SK-N-SH (cell line): ENCODE results near the gene OLFM1. TPM values are rescaled to one million over a fixed set of nuclear protein-coding genes. Genes with fewer than 3 reads are reported as not detected.

Experiments used
- CTCF ChIA-PET: fragments of 300-600, 350-600 bp; formaldehyde crosslinking; extraction: SDS; loops from one replicate; lab custom pipeline; 2021; lab: Yijun Ruan, JAX
- POLR2A ChIA-PET: fragments of 350-600 bp; sonication (Branson Sonifier 250); formaldehyde crosslinking; extraction: SDS; loops from one replicate; lab custom pipeline; 2020; ENCODE audit warnings: antibody characterized with exemption, inconsistent platforms; lab: Yijun Ruan, JAX
- DNase-seq: peaks from one replicate; pipeline ENCODE4 v3.0.0; 2012
- H2AFZ ChIP-seq: fragments of 200-600 bp; sonication (generic); 2 replicates; pipeline ENCODE4 v1.8.1; 2016; ENCODE audit warnings: antibody characterized with exemption, mild to moderate bottlenecking, low read depth
- H3F3A ChIP-seq: fragments of 200-600 bp; sonication (generic); replicated peaks from 2 replicates; pipeline ENCODE3; 2016; ENCODE audit warnings: antibody characterized with exemption, mild to moderate bottlenecking; ENCODE audit not compliant: insufficient read depth
- H3K27ac ChIP-seq, 2 experiments: fragments of 200-500 bp in 1 of 2; fragments of 200-600 bp in 1 of 2; sonication (Bioruptor generic) in 1 of 2; sonication (generic), shearing (Covaris generic) in 1 of 2; 2 replicates each; pipeline versions ENCODE4 v1.5.1 to v1.6.1; 2014 to 2016; ENCODE audit warnings: low read depth in 2 of 2, inconsistent platforms in 1 of 2, low read length in 1 of 2, mild to moderate bottlenecking in 1 of 2, mixed read lengths in 1 of 2
- H3K27me3 ChIP-seq: fragments of 200-600 bp; sonication (generic), shearing (Covaris generic); 2 replicates; pipeline ENCODE4 v1.6.1; 2016; ENCODE audit warnings: mixed run types; ENCODE audit not compliant: insufficient read depth
- H3K36me3 ChIP-seq, 2 experiments: fragments of 200-500 bp in 1 of 2; fragments of 200-600 bp in 1 of 2; sonication (Bioruptor generic) in 1 of 2; sonication (generic) in 1 of 2; replicated peaks in 1 of 2; 2 replicates each; pipeline versions ENCODE3 to v1.5.1; 2014 to 2016; ENCODE audit warnings: low read length in 1 of 2, mild to moderate bottlenecking in 1 of 2; ENCODE audit not compliant: insufficient read depth in 2 of 2, control insufficient read depth in 1 of 2
- H3K4me1 ChIP-seq, 2 experiments: fragments of 200-500 bp in 1 of 2; fragments of 200-600 bp in 1 of 2; sonication (Bioruptor generic) in 1 of 2; sonication (generic), shearing (Covaris generic) in 1 of 2; 2 replicates each; pipeline versions ENCODE4 v1.5.1 to v1.6.1; 2014 to 2016; ENCODE audit warnings: low read depth in 1 of 2, low read length in 1 of 2, mixed run types in 1 of 2; ENCODE audit not compliant: insufficient read depth in 2 of 2, control insufficient read depth in 1 of 2
- H3K4me2 ChIP-seq: fragments of 200-600 bp; sonication (generic), shearing (Covaris generic); 2 replicates; pipeline ENCODE4 v1.6.1; 2017; ENCODE audit warnings: mixed run types
- H3K4me3 ChIP-seq, 2 experiments: fragments of 200-500 bp in 1 of 2; fragments of 200-600 bp in 1 of 2; sonication (Bioruptor generic) in 1 of 2; sonication (generic), shearing (Covaris generic) in 1 of 2; 2 replicates each; pipeline versions ENCODE4 v1.5.1 to v1.8.1; 2014 to 2016; ENCODE audit warnings: low read depth in 2 of 2, inconsistent platforms in 1 of 2, low read length in 1 of 2, mild to moderate bottlenecking in 1 of 2, mixed read lengths in 1 of 2, moderate library complexity in 1 of 2
- H3K79me2 ChIP-seq: fragments of 200-600 bp; sonication (generic); 2 replicates; pipeline ENCODE4 v1.8.1; 2017; ENCODE audit warnings: mild to moderate bottlenecking; ENCODE audit not compliant: insufficient read depth
- H3K9ac ChIP-seq: fragments of 200-600 bp; sonication (generic); 2 replicates; pipeline ENCODE4 v1.6.1; 2017; ENCODE audit warnings: mixed run types
- H3K9me2 ChIP-seq: fragments of 200-600 bp; sonication (generic); 2 replicates; pipeline ENCODE4 v1.6.1; 2017; ENCODE audit warnings: mixed run types
- H3K9me3 ChIP-seq: fragments of 200-600 bp; sonication (generic); 2 replicates; pipeline ENCODE4 v1.6.1; 2017; ENCODE audit warnings: mixed run types, mild to moderate bottlenecking, moderate library complexity
- H4K20me1 ChIP-seq: fragments of 200-600 bp; sonication (generic); 2 replicates; pipeline ENCODE4 v1.6.1; 2017; ENCODE audit warnings: mild to moderate bottlenecking, mixed run types; ENCODE audit not compliant: insufficient read depth
- ELF1 ChIP-seq: IDR thresholded peaks from 2 replicates; pipeline ENCODE4 v1.4.0; 2012
- FOXM1 ChIP-seq: IDR thresholded peaks from 2 replicates; pipeline ENCODE4 v1.4.0; 2012; ENCODE audit warnings: low read depth, mild to moderate bottlenecking
- GATA2 ChIP-seq: sonication (generic); formaldehyde crosslinking; IDR thresholded peaks from 2 replicates; pipeline ENCODE4 v1.5.0; 2020; ENCODE audit warnings: mild to moderate bottlenecking, missing genetic modification reagents
- MEF2A ChIP-seq: IDR thresholded peaks from 2 replicates; pipeline ENCODE4 v1.4.0; 2012; ENCODE audit warnings: low read depth, borderline replicate concordance
- NFIC ChIP-seq: IDR thresholded peaks from 2 replicates; pipeline ENCODE4 v1.4.0; 2012; ENCODE audit warnings: borderline replicate concordance
- NRF1 ChIP-seq: IDR thresholded peaks from 2 replicates; pipeline ENCODE4 v1.6.1; 2012; ENCODE audit warnings: low read depth, mild to moderate bottlenecking, low read length
- POLR2AphosphoS5 ChIP-seq: IDR thresholded peaks from 2 replicates; pipeline ENCODE4 v1.6.1; 2012; ENCODE audit warnings: low read depth, low read length
- RAD21 ChIP-seq: IDR thresholded peaks from 2 replicates; pipeline ENCODE4 v1.6.1; 2012; ENCODE audit warnings: mild to moderate bottlenecking, low read length
- RCOR1 ChIP-seq: fragments of 150-350 bp; IDR thresholded peaks from 2 replicates; pipeline ENCODE4 v1.6.1; 2017; ENCODE audit warnings: antibody characterized with exemption, low read length
- REST ChIP-seq: IDR thresholded peaks from 2 replicates; pipeline ENCODE4 v1.6.1; 2012; ENCODE audit warnings: mild to moderate bottlenecking, low read depth, low read length, moderate library complexity
- TEAD4 ChIP-seq: IDR thresholded peaks from 2 replicates; pipeline ENCODE4 v1.4.0; 2012; ENCODE audit warnings: mild to moderate bottlenecking, borderline replicate concordance; ENCODE audit not compliant: insufficient read depth
- WGBS: methylation state at CpG from one replicate; pipeline ENCODE4 v1.1.6; 2017; ENCODE audit warnings: low lambda C conversion rate; 5-methylcytosine and 5-hydroxymethylcytosine counted together
- polyA plus RNA-seq, 3 experiments: library from polyadenylated mRNA; depleted of rRNA; stranded (reverse); fragments of >200 nt; gene quantifications; 2 replicates each; pipeline ENCODE4 v1.2.3, GENCODE V29; 2012
- TF ChIP-seq, protein P1 (sequence below): fragments of 150-350 bp; IDR thresholded peaks from 2 replicates; pipeline ENCODE4 v1.6.1; 2017; ENCODE audit warnings: antibody characterized with exemption, low read length, low read depth, borderline replicate concordance
- TF ChIP-seq, protein P2 (sequence below): fragments of 150-350 bp; IDR thresholded peaks from 2 replicates; pipeline ENCODE4 v1.6.1; 2016; ENCODE audit warnings: mild to moderate bottlenecking, low read depth, low read length
- TF ChIP-seq, protein P3 (sequence below): IDR thresholded peaks from 2 replicates; pipeline ENCODE4 v1.4.0; 2012; ENCODE audit warnings: low read depth, borderline replicate concordance

OLFM1 gene
- polyA plus RNA-seq, 1 of the 3 experiments (the other 2 are of a cell fraction): 15.9 TPM

GRCh38 chr9:135045928-135046738, 41.3 kb upstream of the OLFM1 start:
- 50% methylated on average over 11 of the region's 18 CpGs for WGBS
- no peak overlapping the region for H3K27ac ChIP-seq
- POLR2A ChIA-PET: no interaction called here
- no peak overlapping the region for H3K4me3 ChIP-seq
- no peaks in the 10 kb centered on the region for H3K9me2 ChIP-seq
- no peaks in the 10 kb centered on the region for H3K79me2 ChIP-seq
- H4K20me1 ChIP-seq: no peaks in the 10 kb centered on the region
- no peak overlapping the region for H3K9ac ChIP-seq
- TF ChIP-seq, protein P1, sequence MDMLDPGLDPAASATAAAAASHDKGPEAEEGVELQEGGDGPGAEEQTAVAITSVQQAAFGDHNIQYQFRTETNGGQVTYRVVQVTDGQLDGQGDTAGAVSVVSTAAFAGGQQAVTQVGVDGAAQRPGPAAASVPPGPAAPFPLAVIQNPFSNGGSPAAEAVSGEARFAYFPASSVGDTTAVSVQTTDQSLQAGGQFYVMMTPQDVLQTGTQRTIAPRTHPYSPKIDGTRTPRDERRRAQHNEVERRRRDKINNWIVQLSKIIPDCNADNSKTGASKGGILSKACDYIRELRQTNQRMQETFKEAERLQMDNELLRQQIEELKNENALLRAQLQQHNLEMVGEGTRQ: no peak
- TF ChIP-seq, protein P2, sequence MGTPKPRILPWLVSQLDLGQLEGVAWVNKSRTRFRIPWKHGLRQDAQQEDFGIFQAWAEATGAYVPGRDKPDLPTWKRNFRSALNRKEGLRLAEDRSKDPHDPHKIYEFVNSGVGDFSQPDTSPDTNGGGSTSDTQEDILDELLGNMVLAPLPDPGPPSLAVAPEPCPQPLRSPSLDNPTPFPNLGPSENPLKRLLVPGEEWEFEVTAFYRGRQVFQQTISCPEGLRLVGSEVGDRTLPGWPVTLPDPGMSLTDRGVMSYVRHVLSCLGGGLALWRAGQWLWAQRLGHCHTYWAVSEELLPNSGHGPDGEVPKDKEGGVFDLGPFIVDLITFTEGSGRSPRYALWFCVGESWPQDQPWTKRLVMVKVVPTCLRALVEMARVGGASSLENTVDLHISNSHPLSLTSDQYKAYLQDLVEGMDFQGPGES: no peak
- TF ChIP-seq, protein P3, sequence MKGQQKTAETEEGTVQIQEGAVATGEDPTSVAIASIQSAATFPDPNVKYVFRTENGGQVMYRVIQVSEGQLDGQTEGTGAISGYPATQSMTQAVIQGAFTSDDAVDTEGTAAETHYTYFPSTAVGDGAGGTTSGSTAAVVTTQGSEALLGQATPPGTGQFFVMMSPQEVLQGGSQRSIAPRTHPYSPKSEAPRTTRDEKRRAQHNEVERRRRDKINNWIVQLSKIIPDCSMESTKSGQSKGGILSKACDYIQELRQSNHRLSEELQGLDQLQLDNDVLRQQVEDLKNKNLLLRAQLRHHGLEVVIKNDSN: no peak
- TF ChIP-seq RCOR1 (no peak), MEF2A (no peak), NRF1 (no peak), REST (no peak), GATA2 (CRISPR knock-in tag) (no peak), NFIC (no peak), ELF1 (no peak), POLR2AphosphoS5 (no peak), RAD21 (no peak), TEAD4 (no peak), FOXM1 (no peak)
- no peaks in the 10 kb centered on the region for H3K9me3 ChIP-seq
- no peak overlapping the region for H3K4me2 ChIP-seq
- H3F3A ChIP-seq: no peaks in the 10 kb centered on the region
- no peak for DNase-seq
- no peaks in the 10 kb centered on the region for H3K4me1 ChIP-seq
- H2AFZ ChIP-seq: no peak overlapping the region
- H3K27me3 ChIP-seq: no peaks in the 10 kb centered on the region
- H3K36me3 ChIP-seq: no peaks in the 10 kb centered on the region
- CTCF ChIA-PET: no interaction called here
